ENCODE results near the gene LCE3D.
A peak's percentile ranks its signal among the peaks of the same experiment; 100 is the strongest.

The LCE3D gene

GRCh38 chr1:152546704-152547103, 33.6 kb downstream of the LCE3D start:
- H3K27ac ChIP-seq: no peak overlapping the region
- TF ChIP-seq, protein P1, sequence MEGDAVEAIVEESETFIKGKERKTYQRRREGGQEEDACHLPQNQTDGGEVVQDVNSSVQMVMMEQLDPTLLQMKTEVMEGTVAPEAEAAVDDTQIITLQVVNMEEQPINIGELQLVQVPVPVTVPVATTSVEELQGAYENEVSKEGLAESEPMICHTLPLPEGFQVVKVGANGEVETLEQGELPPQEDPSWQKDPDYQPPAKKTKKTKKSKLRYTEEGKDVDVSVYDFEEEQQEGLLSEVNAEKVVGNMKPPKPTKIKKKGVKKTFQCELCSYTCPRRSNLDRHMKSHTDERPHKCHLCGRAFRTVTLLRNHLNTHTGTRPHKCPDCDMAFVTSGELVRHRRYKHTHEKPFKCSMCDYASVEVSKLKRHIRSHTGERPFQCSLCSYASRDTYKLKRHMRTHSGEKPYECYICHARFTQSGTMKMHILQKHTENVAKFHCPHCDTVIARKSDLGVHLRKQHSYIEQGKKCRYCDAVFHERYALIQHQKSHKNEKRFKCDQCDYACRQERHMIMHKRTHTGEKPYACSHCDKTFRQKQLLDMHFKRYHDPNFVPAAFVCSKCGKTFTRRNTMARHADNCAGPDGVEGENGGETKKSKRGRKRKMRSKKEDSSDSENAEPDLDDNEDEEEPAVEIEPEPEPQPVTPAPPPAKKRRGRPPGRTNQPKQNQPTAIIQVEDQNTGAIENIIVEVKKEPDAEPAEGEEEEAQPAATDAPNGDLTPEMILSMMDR (IDR thresholded peaks at IDR 0.05): no peak
- no peak for TF ChIP-seq ZFX (IDR thresholded peaks at IDR 0.05; ENCODE audit: borderline replicate concordance)

DNA sequence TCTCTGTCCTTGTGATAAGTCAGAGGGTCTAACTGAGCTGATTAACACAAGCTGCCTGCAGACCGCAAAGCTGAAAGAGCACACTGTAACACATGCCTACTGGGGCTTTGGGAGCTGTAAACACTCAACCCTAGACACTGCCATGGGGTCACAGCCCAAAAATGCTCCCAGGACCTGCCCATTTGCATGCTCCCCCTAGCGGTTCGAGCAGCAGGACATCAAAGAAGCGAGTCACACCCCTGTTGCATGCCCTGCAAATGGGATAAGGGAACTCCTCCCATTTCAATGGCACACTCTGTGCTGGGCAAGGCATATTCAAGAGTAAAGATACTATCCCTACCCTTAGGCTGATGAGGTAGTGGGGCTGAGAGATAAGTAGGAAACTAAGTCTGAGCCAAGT, 36.5 kb downstream of the LCE3D start:
- no peak overlapping the region for H3K27ac ChIP-seq
- no peak for TF ChIP-seq ZFX (IDR thresholded peaks at IDR 0.05; ENCODE audit: borderline replicate concordance)
- TF ChIP-seq, protein P1 (IDR thresholded peaks at IDR 0.05): peak; percentile 72

DNA sequence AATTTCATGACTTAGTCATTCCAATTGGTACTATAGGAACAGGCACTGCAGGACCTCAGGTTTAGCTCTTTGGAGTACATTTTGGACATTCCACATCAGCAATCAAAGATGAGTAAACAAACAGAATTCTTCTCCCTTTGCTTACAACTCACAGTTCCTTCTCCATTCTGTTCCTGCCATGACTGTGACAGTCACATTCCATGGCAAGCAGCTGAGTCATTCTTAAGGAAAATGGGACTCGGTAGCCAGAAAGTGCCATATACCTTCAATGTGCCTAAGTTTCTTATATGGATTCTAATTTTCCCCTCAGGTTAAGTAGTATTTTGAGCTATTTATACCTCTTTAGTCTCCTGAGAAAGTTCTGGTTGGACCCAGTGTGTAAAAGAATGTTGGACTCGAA, 40.4 kb downstream of the LCE3D start:
- TF ChIP-seq, protein P1 (IDR thresholded peaks at IDR 0.05): no peak
- no peak for TF ChIP-seq ZFX (IDR thresholded peaks at IDR 0.05; ENCODE audit: borderline replicate concordance)

DNA sequence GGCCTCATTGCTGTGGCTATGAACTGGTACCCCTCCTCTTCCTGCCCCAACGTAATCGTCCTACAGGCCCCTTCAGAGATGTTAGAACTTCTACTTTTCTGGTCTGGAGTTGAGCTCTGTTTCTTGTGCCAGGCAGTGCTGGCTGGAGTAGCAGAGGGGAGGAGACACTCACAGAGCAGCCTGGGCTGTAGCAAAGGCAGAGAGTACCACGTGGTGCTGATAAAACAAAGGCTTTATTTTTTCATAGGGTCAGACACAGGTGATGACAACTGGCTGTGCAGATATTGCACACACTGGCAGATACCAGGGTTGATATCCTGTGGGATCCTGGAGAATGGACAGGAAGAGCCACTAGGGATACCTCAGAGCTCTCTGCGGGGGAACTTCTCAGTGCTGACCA, 42.8 kb downstream of the LCE3D start:
- no peak overlapping the region for H3K27ac ChIP-seq

More for the DNA sequence above, 40.4 kb downstream of the LCE3D start:
- H3K27ac ChIP-seq: no peak overlapping the region

DNA sequence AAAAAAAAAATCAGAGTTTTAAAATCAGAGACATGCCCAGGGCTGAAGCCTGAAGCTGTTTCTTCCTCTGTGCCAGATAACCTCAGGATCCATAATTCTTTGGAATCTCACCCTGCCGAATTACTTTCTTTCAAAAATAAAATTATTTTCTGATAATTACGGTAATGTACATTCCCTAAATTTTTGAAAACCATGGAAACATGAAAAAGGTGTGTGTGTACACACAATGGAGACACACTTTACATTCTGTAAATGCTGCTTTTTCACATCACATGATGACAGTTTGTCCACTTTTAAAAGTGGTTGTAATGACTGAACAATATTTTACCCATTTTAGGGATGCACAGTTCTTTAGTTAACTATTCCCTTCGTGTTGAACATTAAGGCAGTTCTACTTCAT, 44.5 kb downstream of the LCE3D start:
- no peak overlapping the region for H3K27ac ChIP-seq
- TF ChIP-seq, protein P1 (IDR thresholded peaks at IDR 0.05): no peak
- TF ChIP-seq ZFX (IDR thresholded peaks at IDR 0.05; ENCODE audit: borderline replicate concordance): no peak

More for the DNA sequence above, 42.8 kb downstream of the LCE3D start:
- TF ChIP-seq, protein P1 (IDR thresholded peaks at IDR 0.05): no peak

DNA sequence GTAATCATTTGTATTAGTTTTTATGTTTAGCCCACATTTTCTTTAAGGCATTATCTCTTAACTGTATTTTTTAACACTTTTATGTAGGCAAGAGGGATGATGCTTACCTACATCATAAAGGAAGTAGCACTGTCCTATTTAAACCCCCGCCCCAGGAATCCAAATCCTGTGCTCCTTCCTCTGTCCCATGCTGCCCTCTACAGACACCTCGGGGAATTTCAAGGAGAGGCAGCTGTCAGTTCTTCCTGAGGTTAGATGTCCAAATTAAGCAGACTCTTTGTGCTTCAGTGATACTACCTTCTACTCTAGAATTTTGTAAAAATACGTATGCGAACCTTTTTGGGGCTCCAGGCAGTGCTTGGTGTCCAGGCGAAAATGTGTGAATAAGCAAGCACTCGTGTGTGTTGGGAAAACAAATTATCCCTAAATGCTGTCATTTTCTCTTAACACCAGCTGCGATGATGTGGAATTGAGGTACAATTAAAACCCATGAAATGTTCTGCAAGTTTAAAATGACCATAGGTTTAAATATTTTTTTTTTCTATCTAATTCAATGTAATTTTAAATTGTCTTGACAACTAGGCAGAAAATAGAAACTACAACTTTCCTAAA, 46.9 kb downstream of the LCE3D start:
- no peak overlapping the region for H3K27ac ChIP-seq
- TF ChIP-seq, protein P1 (IDR thresholded peaks at IDR 0.05): peak; percentile 97
- no peak for TF ChIP-seq ZFX (IDR thresholded peaks at IDR 0.05; ENCODE audit: borderline replicate concordance)
